H9 (cell line): ENCODE results near the gene SLC16A2. TPM values are rescaled to one million over a fixed set of nuclear protein-coding genes. Genes with fewer than 3 reads are reported as not detected.
A peak's percentile ranks its signal among the peaks of the same experiment; 100 is the strongest.

Experiments used
- DNase-seq: peaks from one replicate; pipeline ENCODE4 v3.0.0-alpha.2; 2017
- H2AFZ ChIP-seq: one replicate; pipeline ENCODE4 v1.6.1; 2013; ENCODE audit warnings: mild to moderate bottlenecking, low read length, control low read depth, moderate library complexity
- H2AK5ac ChIP-seq: 2 replicates; pipeline ENCODE4 v1.6.1; 2013; ENCODE audit warnings: low read length, control low read depth, mixed read lengths; ENCODE audit not compliant: insufficient read length
- H2BK120ac ChIP-seq: one replicate; pipeline ENCODE4 v1.6.1; 2013; ENCODE audit warnings: low read depth, mild to moderate bottlenecking, low read length, control low read depth, inconsistent platforms; ENCODE audit not compliant: poor library complexity, severe bottlenecking
- H2BK12ac ChIP-seq: 2 replicates; pipeline ENCODE4 v1.6.1; 2013; ENCODE audit warnings: low read length, control low read depth, mixed read lengths, low read depth; ENCODE audit not compliant: insufficient read length
- H2BK15ac ChIP-seq: 2 replicates; pipeline ENCODE4 v1.6.1; 2013; ENCODE audit warnings: low read depth, low read length, control low read depth
- H2BK20ac ChIP-seq: one replicate; pipeline ENCODE4 v1.6.1; 2013; ENCODE audit warnings: low read depth, mild to moderate bottlenecking, low read length, control low read depth, inconsistent platforms; ENCODE audit not compliant: poor library complexity, severe bottlenecking
- H2BK5ac ChIP-seq: 2 replicates; pipeline ENCODE4 v1.6.1; 2013; ENCODE audit warnings: low read length, control low read depth, mixed read lengths; ENCODE audit not compliant: insufficient read length
- H3K14ac ChIP-seq: 2 replicates; pipeline ENCODE4 v1.6.1; 2013; ENCODE audit warnings: low read length, control low read depth; ENCODE audit not compliant: insufficient read depth
- H3K18ac ChIP-seq: 2 replicates; pipeline ENCODE4 v1.6.1; 2013; ENCODE audit warnings: low read depth, mild to moderate bottlenecking, mixed read lengths, low read length, control low read depth; ENCODE audit not compliant: insufficient read length
- H3K23ac ChIP-seq: 2 replicates; pipeline ENCODE4 v1.6.1; 2013; ENCODE audit warnings: low read length, control low read depth, mixed read lengths, low read depth; ENCODE audit not compliant: insufficient read length
- H3K23me2 ChIP-seq: 2 replicates; pipeline ENCODE4 v1.6.1; 2013; ENCODE audit warnings: low read depth, mild to moderate bottlenecking, mixed read lengths, low read length, control low read depth; ENCODE audit not compliant: insufficient read length, poor library complexity, severe bottlenecking
- H3K27ac ChIP-seq: 2 replicates; pipeline ENCODE4 v1.5.1; 2013; ENCODE audit warnings: low read length, control low read depth, mixed read lengths, low read depth; ENCODE audit not compliant: insufficient read length
- H3K27me3 ChIP-seq: 2 replicates; pipeline ENCODE4 v1.6.1; 2013; ENCODE audit warnings: low read length, control low read depth, inconsistent platforms; ENCODE audit not compliant: insufficient read depth
- H3K4ac ChIP-seq: 2 replicates; pipeline ENCODE4 v1.6.1; 2013; ENCODE audit warnings: low read depth, mild to moderate bottlenecking, control low read depth, inconsistent platforms, low read length, moderate library complexity
- H3K4me1 ChIP-seq: 2 replicates; pipeline ENCODE4 v1.6.1; 2013; ENCODE audit warnings: low read length, control low read depth, inconsistent platforms; ENCODE audit not compliant: insufficient read depth
- H3K4me2 ChIP-seq: 2 replicates; pipeline ENCODE4 v1.6.1; 2013; ENCODE audit warnings: low read length, control low read depth, mixed read lengths; ENCODE audit not compliant: insufficient read length, insufficient read depth
- H3K56ac ChIP-seq: 2 replicates; pipeline ENCODE4 v1.6.1; 2013; ENCODE audit warnings: low read depth, mild to moderate bottlenecking, mixed read lengths, low read length, control low read depth; ENCODE audit not compliant: insufficient read length
- H3K79me1 ChIP-seq: 2 replicates; pipeline ENCODE4 v1.6.1; 2013; ENCODE audit warnings: low read depth, mild to moderate bottlenecking, moderate library complexity, low read length, control low read depth, inconsistent platforms; ENCODE audit not compliant: insufficient read depth, poor library complexity, severe bottlenecking
- H3K79me2 ChIP-seq: 2 replicates; pipeline ENCODE4 v1.6.1; 2013; ENCODE audit warnings: low read length, control low read depth, inconsistent platforms; ENCODE audit not compliant: insufficient read depth
- H3K9ac ChIP-seq: 2 replicates; pipeline ENCODE4 v1.6.1; 2013; ENCODE audit warnings: low read length, control low read depth, mixed read lengths; ENCODE audit not compliant: insufficient read length; ENCODE audit errors: extremely low read depth
- H3K9me3 ChIP-seq: one replicate; pipeline ENCODE4 v1.6.1; 2013; ENCODE audit warnings: low read depth, low read length, inconsistent platforms; ENCODE audit not compliant: control insufficient read depth
- H3T11ph ChIP-seq: one replicate; pipeline ENCODE4 v1.6.1; 2013; ENCODE audit warnings: mild to moderate bottlenecking, low read length, control low read depth, inconsistent platforms
- H4K20me1 ChIP-seq: one replicate; pipeline ENCODE4 v1.6.1; 2013; ENCODE audit not compliant: control insufficient read depth, insufficient read length, insufficient read depth
- H4K5ac ChIP-seq: 2 replicates; pipeline ENCODE4 v1.6.1; 2013; ENCODE audit warnings: low read depth, mild to moderate bottlenecking, mixed read lengths, low read length, control low read depth; ENCODE audit not compliant: insufficient read length
- H4K8ac ChIP-seq: replicated peaks from 2 replicates; pipeline ENCODE4 v1.6.1; 2013; ENCODE audit warnings: low read length, control low read depth, mixed read lengths, low read depth; ENCODE audit not compliant: insufficient read length
- H4K91ac ChIP-seq: 2 replicates; pipeline ENCODE4 v1.6.1; 2013; ENCODE audit warnings: low read depth, mild to moderate bottlenecking, moderate library complexity, mixed read lengths, low read length, control low read depth; ENCODE audit not compliant: insufficient read length
- H3K27ac Mint-ChIP-seq, 3 experiments: 2 replicates in 2 of 3; 3 replicates in 1 of 3; pipeline ENCODE4 v1.8.0; 2020 to 2021; ENCODE audit warnings: mixed read lengths in 3 of 3, mild to moderate bottlenecking in 1 of 3, moderate library complexity in 1 of 3
- H3K27me3 Mint-ChIP-seq: 2 replicates; pipeline ENCODE4 v1.8.0; 2021; ENCODE audit warnings: low read depth, mild to moderate bottlenecking, moderate library complexity, mixed read lengths
- H3K36me3 Mint-ChIP-seq, 3 experiments: 2 replicates in 2 of 3; 3 replicates in 1 of 3; pipeline ENCODE4 v1.8.0; 2020 to 2021; ENCODE audit warnings: low read depth in 3 of 3, mixed read lengths in 3 of 3; ENCODE audit not compliant: insufficient read depth in 1 of 3
- H3K4me1 Mint-ChIP-seq, 2 experiments: 2 replicates each; pipeline ENCODE4 v1.8.0; 2020; ENCODE audit warnings: mixed read lengths in 2 of 2
- H3K4me3 Mint-ChIP-seq, 2 experiments: 2 replicates in 1 of 2; 3 replicates in 1 of 2; pipeline ENCODE4 v1.8.0; 2020 to 2021; ENCODE audit warnings: mild to moderate bottlenecking in 2 of 2, mixed read lengths in 2 of 2, moderate library complexity in 1 of 2
- H3K9me3 Mint-ChIP-seq, 2 experiments: 2 replicates in 1 of 2; 3 replicates in 1 of 2; pipeline ENCODE4 v1.8.0; 2020; ENCODE audit warnings: mild to moderate bottlenecking in 2 of 2, mixed read lengths in 2 of 2, moderate library complexity in 1 of 2
- CTCF ChIP-seq: fragments of 200-600 bp; sonication (generic); conservative IDR thresholded peaks from 3 replicates; pipeline ENCODE4 v1.8.0; 2021; ENCODE audit warnings: antibody characterized with exemption, mild to moderate bottlenecking
- WGBS: extraction: QIAGEN DNeasy Blood & Tissue Kit; methylation state at CpG from one replicate; pipeline ENCODE4 v1.1.7; 2013; ENCODE audit warnings: missing lambda C conversion rate, low lambda C conversion rate, mixed read lengths; ENCODE audit not compliant: insufficient read length; ENCODE audit errors: extremely low coverage; 5-methylcytosine and 5-hydroxymethylcytosine counted together
- total RNA-seq: library from RNA; stranded (reverse); gene quantifications from 2 replicates; pipeline ENCODE4 v1.2.1, GENCODE V29; 2021

Gene SLC16A2
- total RNA-seq, 1 experiment from 2014 or later, result 17.1 TPM

GRCh38 chrX:74419864-74420195 lies 1.5 kb upstream of the SLC16A2 start:
- 0 out of 7 replicates have a peak overlapping the region, but pooled peaks of 1 of the 3 experiments have one; percentile 79 for H3K27ac Mint-ChIP-seq
- TF ChIP-seq CTCF, result no peak
- Histone ChIP-seq H2BK5ac (no peak overlapping the region), H4K20me1 (no peaks in the 10 kb centered on the region), H2AFZ (no peak overlapping the region), H3K27me3 (no peaks in the 10 kb centered on the region), H3K79me1 (no peaks in the 10 kb centered on the region), H4K91ac (no peak overlapping the region), H2BK12ac (no peak overlapping the region), H3K4me1 (no peaks in the 10 kb centered on the region), H3K4me2 (peak overlapping the region; percentile 76), H3K9me3 (no peaks in the 10 kb centered on the region), H3K18ac (no peak overlapping the region), H2AK5ac (no peak overlapping the region), H3K23ac (no peak overlapping the region), H3K4ac (no peak overlapping the region), H3K79me2 (no peaks in the 10 kb centered on the region), H2BK15ac (no peak overlapping the region), H3K9ac (peak overlapping the region; percentile 25), H2BK20ac (no peak overlapping the region), H3K23me2 (peaks cover 24% of the 10 kb centered on the region), H4K5ac (no peak overlapping the region), H3K27ac (no peak overlapping the region), H3K14ac (0 out of 2 replicates have a peak overlapping the region, but pooled peaks have one; percentile 60), H4K8ac (no peak overlapping the region), H3K56ac (no peak overlapping the region), H2BK120ac (no peak overlapping the region), H3T11ph (no peak overlapping the region)
- peaks cover 15 to 27% of the 10 kb centered on the region in 2 experiments for H3K4me1 Mint-ChIP-seq
- WGBS, result no CpG with 5 or more reads among the region's 20 CpGs
- peak; percentile 28 for DNase-seq
- peaks cover 18% of the 10 kb centered on the region for H3K27me3 Mint-ChIP-seq
- H3K4me3 Mint-ChIP-seq, result peak overlapping the region; percentile 74 to 88
- H3K9me3 Mint-ChIP-seq, result peaks cover 36 to 53% of the 10 kb centered on the region in 2 experiments
- peaks cover 0 to 7% (median 0%) of the 10 kb centered on the region in 3 experiments; a peak in 3 of 7 replicates for H3K36me3 Mint-ChIP-seq
